Heart left ventricle (tissue), 13 donors: ENCODE data around the gene HOXA1.

Experiments used
- CTCF ChIP-seq, 12 donors: fragments of 200-600 bp; sonication (generic) in 4 of 12; IDR thresholded peaks; one replicate each; pipeline versions ENCODE4 v1.5.0 to v1.8.0; 2018 to 2022; ENCODE audit warnings: antibody characterized with exemption in 12 of 12, mild to moderate bottlenecking in 5 of 12
- POLR2A ChIP-seq, 2 donors: fragments of 450-650 bp; IDR thresholded peaks; one replicate each; pipeline ENCODE4 v1.6.1; 2017; ENCODE audit warnings: antibody characterized with exemption in 2 of 2, mild to moderate bottlenecking in 2 of 2, moderate library complexity in 2 of 2
- donor health status: ischemic (EF 13 %, LVEDD 7.1; RV severe dilation, severe dysfunction).
- donor health status: DM: no; HTN: yes; CAD: no.
- donor health status: DM: no; HTN: no; CAD: no.
- donor health status: ischemic (EF 25% LVEDD 6.9; RV normal size, moderate dysfunction).
- donor health status: ischemic (EF 25% LVEDD 5.7; RV mildly dilated, moderate dysfunction).
- donor health status: ischemic (EF 35%, LVEDD 5.7; RV mildly dilated, moderate dysfunction).
- donor health status: nonischemic (EF 11% LVEDD 7.7; RV severe dilation, severe dysfunction).
- donor health status: DM: yes; HTN: yes; CAD: no.
- donor health status: PGD.
- donor health status: ischemic (EF 29% LVEDD 5.4; RV normal size, mild dysfunction).
- donor health status: nonischemic (EF 23%, LVEDD 6.1; RV moderate dilation, normal function).

GRCh38 chr7:27108390-27109127 is 12.8 kb upstream of the HOXA1 start:
- TF ChIP-seq CTCF (IDR thresholded peaks at IDR 0.05), result no peak
- peak in 1 of 2 donors; percentile 76 for TF ChIP-seq POLR2A (IDR thresholded peaks at IDR 0.05)
